Uterus (tissue), 4 donors: ENCODE results near the gene PIGO. TPM values are rescaled to one million over a fixed set of nuclear protein-coding genes. Genes with fewer than 3 reads are reported as not detected.
A peak's percentile ranks its signal among the peaks of the same experiment; 100 is the strongest.

Source experiments
- DNase-seq, 2 donors: peaks; one replicate each; pipeline ENCODE4 v3.0.0-alpha.2; 2019 to 2020
- H3K27ac ChIP-seq, 2 donors: fragments of 200-600 bp; sonication (generic); 1 replicate in 1 of 2; 2 replicates in 1 of 2; pipeline ENCODE4 v1.5.1; 2016 to 2018
- H3K27me3 ChIP-seq, 2 donors: fragments of 200-600 bp; sonication (generic); one replicate each; pipeline ENCODE4 v1.5.1; 2018 to 2019; ENCODE audit warnings: control low read depth in 1 of 2
- H3K36me3 ChIP-seq, 2 donors: fragments of 200-600 bp; sonication (generic); one replicate each; pipeline ENCODE4 v1.5.1; 2019; ENCODE audit warnings: control low read depth in 1 of 2
- H3K4me1 ChIP-seq, 2 donors: fragments of 200-600 bp; sonication (generic); one replicate each; pipeline ENCODE4 v1.5.1; 2018 to 2019; ENCODE audit warnings: control low read depth in 1 of 2
- H3K4me3 ChIP-seq, 2 donors: fragments of 200-600 bp; sonication (generic); 1 replicate in 1 of 2; 2 replicates in 1 of 2; pipeline ENCODE4 v1.5.1; 2018 to 2019; ENCODE audit warnings: mild to moderate bottlenecking in 1 of 2
- H3K9me3 ChIP-seq, 2 donors: fragments of 200-600 bp; sonication (generic); one replicate each; pipeline ENCODE4 v1.5.1; 2019; ENCODE audit warnings: control low read depth in 1 of 2
- POLR2A ChIP-seq, 2 donors: fragments of 450-650 bp; IDR thresholded peaks; one replicate each; pipeline ENCODE4 v1.6.1; 2016; ENCODE audit warnings: antibody characterized with exemption in 2 of 2, mild to moderate bottlenecking in 1 of 2, moderate library complexity in 1 of 2
- intact Hi-C: fragments of 100-400 bp; cut with DNase I; formaldehyde crosslinking; loops from one replicate; pipeline ENCODE4 v1.15.1; 2023; ENCODE audit warnings: low total_unique reads
- total RNA-seq, 4 donors: library from RNA; depleted of rRNA in 3 of 4; stranded (reverse); fragments of >200 nt in 3 of 4; gene quantifications; one replicate each; pipeline versions ENCODE4 v1.1.0 to v1.2.4, GENCODE V29; 2014 to 2023
- TF ChIP-seq, protein P1 (sequence below), 4 experiments: fragments of 200-600 bp in 2 of 4; fragments of 450-650 bp in 2 of 4; sonication (generic) in 2 of 4; IDR thresholded peaks; one replicate each; pipeline ENCODE4 v1.5.1; 2016 to 2019; ENCODE audit warnings: antibody characterized with exemption in 4 of 4, mild to moderate bottlenecking in 2 of 4, moderate library complexity in 1 of 4
- donor health status: DM: yes; HTN: yes; CAD: no.

Gene PIGO
- total RNA-seq, 4 donors from 2014 or later: 2.8 to 21.5 (median 14.6) TPM

DNA sequence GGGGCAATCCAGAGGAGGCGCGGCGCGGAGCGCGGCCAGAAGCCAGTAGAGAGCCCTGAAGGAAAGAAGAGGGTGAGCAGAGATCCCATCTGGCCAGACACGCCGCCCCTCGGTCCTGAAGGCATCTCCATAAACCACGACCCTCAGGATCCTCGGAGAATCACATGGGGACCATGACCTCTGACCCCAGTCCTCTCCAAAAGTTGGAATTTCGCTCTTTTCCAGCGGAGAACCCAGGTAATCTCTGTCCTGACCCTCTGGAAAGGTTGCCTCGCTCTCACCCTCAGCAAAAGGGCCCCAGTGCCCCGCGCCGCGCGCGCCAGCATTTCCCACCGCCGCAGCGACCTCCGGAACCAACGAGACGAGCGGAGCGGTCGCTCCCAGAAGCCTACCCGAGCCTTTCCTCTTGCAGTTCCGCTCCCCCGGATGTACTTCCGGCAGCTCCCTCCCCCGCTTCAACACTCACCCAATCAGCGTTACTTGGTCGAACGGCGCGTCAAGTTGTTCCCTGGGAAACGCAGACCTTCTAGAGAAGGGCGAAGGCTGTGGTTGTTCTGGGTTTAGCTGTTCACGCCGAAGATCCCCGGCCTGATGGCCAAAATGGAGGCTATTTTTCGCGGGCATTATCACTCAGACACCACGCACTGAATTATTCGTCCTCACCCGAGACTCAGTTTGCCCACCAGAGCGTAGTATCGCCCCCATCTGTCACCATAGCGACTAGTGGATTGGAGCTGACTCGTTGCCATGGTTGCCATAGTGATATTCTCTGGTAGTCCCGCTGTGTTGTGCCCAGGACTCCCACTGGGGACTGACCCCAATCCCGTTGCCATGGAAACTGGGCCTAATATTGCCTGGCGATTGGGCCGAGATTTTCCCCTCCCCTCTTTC is 6.6 kb upstream of the PIGO start, which contains the start of gene STOML2:
STOML2 (minus strand) TSS at position 363 of the 891 bp plus-strand sequence; CDS start at position 326, 37 bp downstream.
- H3K27ac ChIP-seq: peak within 1 kb of the TSS; percentile 90
- peak; percentile 94 to 96 for DNase-seq
- intact Hi-C loops: no loop called here
- H3K27me3 ChIP-seq: no peaks in the 10 kb centered on the region
- H3K9me3 ChIP-seq: no peaks in the 10 kb centered on the region
- no peaks in the 10 kb centered on the region for H3K4me1 ChIP-seq
- H3K4me3 ChIP-seq: peak within 1 kb of the TSS; percentile 60 to 95
- peak; percentile 47 to 66 for TF ChIP-seq POLR2A (IDR thresholded peaks at IDR 0.05)
- TF ChIP-seq, protein P1, sequence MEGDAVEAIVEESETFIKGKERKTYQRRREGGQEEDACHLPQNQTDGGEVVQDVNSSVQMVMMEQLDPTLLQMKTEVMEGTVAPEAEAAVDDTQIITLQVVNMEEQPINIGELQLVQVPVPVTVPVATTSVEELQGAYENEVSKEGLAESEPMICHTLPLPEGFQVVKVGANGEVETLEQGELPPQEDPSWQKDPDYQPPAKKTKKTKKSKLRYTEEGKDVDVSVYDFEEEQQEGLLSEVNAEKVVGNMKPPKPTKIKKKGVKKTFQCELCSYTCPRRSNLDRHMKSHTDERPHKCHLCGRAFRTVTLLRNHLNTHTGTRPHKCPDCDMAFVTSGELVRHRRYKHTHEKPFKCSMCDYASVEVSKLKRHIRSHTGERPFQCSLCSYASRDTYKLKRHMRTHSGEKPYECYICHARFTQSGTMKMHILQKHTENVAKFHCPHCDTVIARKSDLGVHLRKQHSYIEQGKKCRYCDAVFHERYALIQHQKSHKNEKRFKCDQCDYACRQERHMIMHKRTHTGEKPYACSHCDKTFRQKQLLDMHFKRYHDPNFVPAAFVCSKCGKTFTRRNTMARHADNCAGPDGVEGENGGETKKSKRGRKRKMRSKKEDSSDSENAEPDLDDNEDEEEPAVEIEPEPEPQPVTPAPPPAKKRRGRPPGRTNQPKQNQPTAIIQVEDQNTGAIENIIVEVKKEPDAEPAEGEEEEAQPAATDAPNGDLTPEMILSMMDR (IDR thresholded peaks at IDR 0.05): peak in 2 of 4 experiments; percentile 24 to 48
- no peaks in the 10 kb centered on the region for H3K36me3 ChIP-seq

DNA sequence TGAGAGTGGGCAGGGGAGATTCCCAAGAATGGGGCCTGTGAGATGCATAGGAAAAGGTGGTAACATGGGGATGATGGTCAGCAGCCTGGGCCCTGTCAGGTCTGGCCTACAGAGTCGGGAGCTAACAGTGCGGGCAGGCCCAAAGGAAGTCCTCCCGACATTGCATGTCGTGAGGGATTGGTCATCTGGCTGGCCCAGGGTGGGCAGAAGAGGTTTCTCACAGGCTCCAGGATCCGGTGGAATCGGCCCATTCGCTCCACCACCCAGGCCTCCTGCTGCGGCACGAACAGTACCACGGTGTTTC is 6.0 kb upstream of the PIGO start:
- DNase-seq: no peak
- intact Hi-C loops: no loop called here

DNA sequence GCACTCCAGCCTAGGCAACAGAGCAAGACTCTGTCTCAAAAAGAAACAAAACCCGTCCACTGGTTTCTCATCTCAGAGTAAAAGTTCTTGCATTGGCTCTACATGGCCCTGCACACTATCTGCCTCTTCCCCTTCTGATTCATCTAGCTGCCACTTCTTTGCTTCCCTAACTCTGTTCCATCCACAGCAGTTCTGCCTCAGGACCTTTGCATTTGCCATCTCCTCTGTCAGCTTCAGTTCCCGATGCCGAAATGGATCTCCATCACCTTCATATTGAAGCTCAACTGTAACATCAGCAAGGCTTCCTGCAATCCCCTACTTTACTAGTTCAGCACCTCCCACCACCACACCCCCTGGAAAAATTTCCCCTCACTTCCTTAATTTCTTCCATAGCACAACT is 1.2 kb upstream of the PIGO start:
- no peaks in the 10 kb centered on the region for H3K27me3 ChIP-seq
- no peak overlapping the region for H3K4me3 ChIP-seq
- no peak for DNase-seq
- no peak overlapping the region for H3K27ac ChIP-seq
- peaks cover 0 to 4% of the 10 kb centered on the region in 2 donors for H3K4me1 ChIP-seq
- no peaks in the 10 kb centered on the region for H3K36me3 ChIP-seq
- no peaks in the 10 kb centered on the region for H3K9me3 ChIP-seq
- intact Hi-C loops: no loop called here
- TF ChIP-seq POLR2A (IDR thresholded peaks at IDR 0.05): no peak
- TF ChIP-seq, protein P1 (IDR thresholded peaks at IDR 0.05): no peak

More for the DNA sequence above, 6.0 kb upstream of the PIGO start:
- H3K4me1 ChIP-seq: no peaks in the 10 kb centered on the region
- H3K9me3 ChIP-seq: no peaks in the 10 kb centered on the region
- peak overlapping the region; percentile 60 to 95 for H3K4me3 ChIP-seq
- no peaks in the 10 kb centered on the region for H3K36me3 ChIP-seq
- TF ChIP-seq, protein P1 (IDR thresholded peaks at IDR 0.05): no peak
- TF ChIP-seq POLR2A (IDR thresholded peaks at IDR 0.05): no peak
- H3K27ac ChIP-seq: peak overlapping the region; percentile 90
- no peaks in the 10 kb centered on the region for H3K27me3 ChIP-seq

DNA sequence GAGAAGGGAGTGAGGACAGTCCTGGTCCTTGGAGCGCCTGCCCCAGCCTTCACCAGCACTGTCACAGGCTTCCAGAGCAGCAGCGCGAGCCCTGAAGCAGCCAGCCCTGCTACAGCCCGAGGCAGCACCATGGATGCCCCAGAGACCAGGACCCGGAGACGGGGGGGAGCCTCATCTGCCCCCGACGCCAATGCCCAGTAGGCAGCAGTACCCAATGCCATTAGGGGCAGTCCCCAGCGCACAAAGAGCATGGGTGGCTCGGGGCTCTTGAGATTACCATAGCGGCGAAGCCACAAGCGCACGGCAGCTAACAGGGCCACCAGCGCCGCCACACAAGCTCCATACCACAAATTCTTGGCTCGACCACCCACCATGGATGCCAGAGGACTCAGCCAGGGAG is 4.9 kb downstream of the PIGO start:
- Histone ChIP-seq H3K9me3 (no peaks in the 10 kb centered on the region), H3K36me3 (no peaks in the 10 kb centered on the region), H3K4me1 (peaks cover 0 to 4% of the 10 kb centered on the region in 2 donors), H3K27me3 (no peaks in the 10 kb centered on the region), H3K27ac (no peak overlapping the region), H3K4me3 (no peak overlapping the region)
- TF ChIP-seq, protein P1 (IDR thresholded peaks at IDR 0.05): no peak
- TF ChIP-seq POLR2A (IDR thresholded peaks at IDR 0.05): no peak
- DNase-seq: no peak
- intact Hi-C loops: no loop called here

DNA sequence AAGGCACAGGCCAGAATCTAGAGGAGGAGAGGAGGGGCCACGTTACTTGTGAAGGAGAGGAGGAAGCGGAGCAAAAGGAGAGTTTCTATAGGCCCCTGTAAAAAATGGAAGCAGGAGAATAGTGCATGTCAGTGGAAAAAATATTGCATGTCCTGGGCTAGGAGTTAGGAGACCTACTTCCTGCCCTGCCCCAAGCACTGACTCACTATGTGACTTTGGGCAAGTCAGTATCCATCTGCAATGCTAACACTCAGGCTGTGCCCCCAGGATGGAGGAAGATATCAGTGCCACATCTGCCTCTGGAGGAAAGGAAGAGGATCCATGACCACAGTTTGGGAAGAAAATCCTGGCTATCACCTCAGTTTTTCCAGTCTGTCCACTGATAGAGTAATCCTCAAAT is 7.0 kb downstream of the PIGO start:
- no peaks in the 10 kb centered on the region for H3K27me3 ChIP-seq
- DNase-seq: no peak
- intact Hi-C loops: no loop called here
- no peak for TF ChIP-seq POLR2A (IDR thresholded peaks at IDR 0.05)
- TF ChIP-seq, protein P1 (IDR thresholded peaks at IDR 0.05): no peak
- no peak overlapping the region for H3K4me3 ChIP-seq
- H3K36me3 ChIP-seq: no peaks in the 10 kb centered on the region
- H3K27ac ChIP-seq: no peak overlapping the region
- H3K4me1 ChIP-seq: no peaks in the 10 kb centered on the region
- no peaks in the 10 kb centered on the region for H3K9me3 ChIP-seq
